Activated CD4-positive, alpha-beta T cell treated with anti-CD3 and anti-CD28 coated beads, Interleukin-2, amount 10 ng/mL, durations not matched to agents 24 days and 14 days (primary cell): ENCODE measurements around the gene DCHS2. TPM values are rescaled to one million over a fixed set of nuclear protein-coding genes. Genes with fewer than 3 reads are reported as not detected.

ENCODE experiments used
- DNase-seq: peaks from one replicate; pipeline ENCODE4 v3.0.0; 2022
- H3K27ac Mint-ChIP-seq: one replicate; pipeline ENCODE4 v1.8.0; 2022; ENCODE audit warnings: mild to moderate bottlenecking, mixed read lengths
- H3K27me3 Mint-ChIP-seq: one replicate; pipeline ENCODE4 v1.8.0; 2022; ENCODE audit warnings: mixed read lengths
- H3K36me3 Mint-ChIP-seq: one replicate; pipeline ENCODE4 v1.8.0; 2022; ENCODE audit warnings: low read depth, mild to moderate bottlenecking, mixed read lengths
- H3K4me1 Mint-ChIP-seq: one replicate; pipeline ENCODE4 v1.8.0; 2021; ENCODE audit warnings: mixed read lengths
- H3K4me3 Mint-ChIP-seq: one replicate; pipeline ENCODE4 v1.8.0; 2022; ENCODE audit warnings: mild to moderate bottlenecking, moderate library complexity, mixed read lengths
- H3K9me3 Mint-ChIP-seq: one replicate; pipeline ENCODE4 v1.8.0; 2021; ENCODE audit warnings: mixed read lengths
- intact Hi-C: fragments of 100-400 bp; cut with micrococcal nuclease; formaldehyde crosslinking; loops from one replicate; pipeline ENCODE4 v1.15.1; 2023
- total RNA-seq: library from RNA; stranded (reverse); gene quantifications from 2 replicates; pipeline ENCODE4 v1.2.3, GENCODE V29; 2022

The DCHS2 gene
- total RNA-seq, 1 donor from 2014 or later = not detected

DNA sequence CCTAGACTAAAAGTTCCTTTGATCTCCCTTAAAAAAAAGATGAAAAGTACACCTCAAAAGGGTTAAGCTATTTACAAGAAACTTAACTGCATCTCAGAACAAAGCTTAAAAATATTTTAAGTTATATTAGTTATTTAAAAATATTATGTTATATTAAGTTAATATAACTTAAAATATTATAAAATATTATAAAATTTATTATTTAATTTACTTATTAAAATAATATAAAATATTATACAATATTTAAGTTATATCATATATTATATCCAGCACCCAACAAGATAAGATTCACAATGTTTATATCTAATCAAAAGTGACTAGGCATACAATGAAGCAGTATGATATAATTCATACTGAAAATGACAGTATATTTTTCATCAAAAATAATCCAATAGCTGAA, 296.9 kb downstream of the DCHS2 start:
- intact Hi-C loops = no loop called here
- H3K27ac Mint-ChIP-seq = no peak overlapping the region
- H3K4me3 Mint-ChIP-seq = no peak overlapping the region
- H3K36me3 Mint-ChIP-seq = no peaks in the 10 kb centered on the region
- no peaks in the 10 kb centered on the region for H3K27me3 Mint-ChIP-seq
- H3K9me3 Mint-ChIP-seq = peaks cover 4% of the 10 kb centered on the region
- no peaks in the 10 kb centered on the region for H3K4me1 Mint-ChIP-seq
- no peak for DNase-seq

DNA sequence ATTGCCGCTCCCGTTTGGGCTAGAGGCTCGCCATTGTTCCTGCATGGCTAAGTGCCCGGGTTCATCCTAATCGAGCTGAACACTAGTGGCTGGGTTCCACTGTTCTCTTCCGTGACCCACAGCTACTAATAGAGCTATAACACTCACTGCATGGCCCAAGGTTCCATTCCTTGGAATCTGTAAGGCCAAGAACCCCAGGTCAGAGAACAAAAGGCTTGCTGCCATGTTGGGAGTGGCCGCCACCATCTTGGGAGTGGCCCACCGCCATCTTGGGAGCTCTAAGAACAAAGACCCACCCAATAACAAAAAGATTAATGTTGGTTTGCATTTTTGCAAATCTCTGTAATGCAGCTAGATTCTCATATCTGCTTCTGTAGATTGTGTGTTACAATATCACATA, 299.0 kb downstream of the DCHS2 start:
- no peak for DNase-seq
- H3K9me3 Mint-ChIP-seq = peaks cover 4% of the 10 kb centered on the region
- no peaks in the 10 kb centered on the region for H3K4me1 Mint-ChIP-seq
- no peaks in the 10 kb centered on the region for H3K36me3 Mint-ChIP-seq
- no peak overlapping the region for H3K4me3 Mint-ChIP-seq
- intact Hi-C loops = no loop called here
- H3K27ac Mint-ChIP-seq = no peak overlapping the region
- no peaks in the 10 kb centered on the region for H3K27me3 Mint-ChIP-seq

DNA sequence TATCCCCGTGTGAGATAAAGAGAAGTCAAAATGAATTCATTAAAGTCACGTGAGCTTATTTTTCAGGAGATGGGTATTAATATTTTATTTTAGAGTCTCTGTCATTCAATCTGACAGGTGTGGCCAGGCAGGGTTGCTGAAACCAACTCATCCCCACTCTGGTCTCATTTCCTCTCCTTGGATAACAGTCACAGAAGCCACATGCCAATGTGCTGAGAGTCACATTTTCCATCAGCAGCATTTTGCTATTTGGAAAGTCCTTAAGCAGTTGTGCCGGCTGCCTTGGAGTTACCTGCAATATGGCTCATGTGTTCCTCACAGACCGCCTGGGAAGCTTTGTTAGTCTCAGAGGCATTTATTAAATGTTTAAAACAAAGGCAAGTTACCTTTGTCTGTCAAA, 302.3 kb downstream of the DCHS2 start:
- Mint-ChIP-seq H3K27ac (no peak overlapping the region), H3K36me3 (no peaks in the 10 kb centered on the region), H3K4me1 (no peaks in the 10 kb centered on the region), H3K9me3 (peaks cover 4% of the 10 kb centered on the region), H3K27me3 (no peaks in the 10 kb centered on the region), H3K4me3 (no peak overlapping the region)
- intact Hi-C loops = no loop called here
- no peak for DNase-seq

DNA sequence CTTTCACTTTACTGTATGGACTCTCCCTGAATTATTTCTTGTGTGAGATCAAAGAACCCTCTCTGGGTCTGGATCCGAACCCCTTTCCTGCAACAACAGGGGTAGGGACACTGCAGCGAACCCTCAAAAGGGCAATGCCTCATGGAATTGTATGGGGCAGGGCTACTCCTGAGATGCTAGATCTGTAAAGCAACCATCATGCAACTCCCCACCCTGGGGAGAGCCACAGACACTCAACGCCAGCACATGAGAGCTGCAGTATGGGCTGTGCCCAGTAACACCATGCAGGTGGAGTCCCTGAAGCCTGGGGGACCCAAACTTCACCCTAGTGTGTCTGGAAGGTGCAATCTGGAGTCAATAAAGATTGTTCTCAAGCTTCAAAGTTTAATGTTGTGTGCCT, 304.7 kb downstream of the DCHS2 start:
- no peaks in the 10 kb centered on the region for H3K36me3 Mint-ChIP-seq
- intact Hi-C loops = no loop called here
- H3K4me3 Mint-ChIP-seq = no peak overlapping the region
- no peaks in the 10 kb centered on the region for H3K4me1 Mint-ChIP-seq
- DNase-seq = no peak
- no peaks in the 10 kb centered on the region for H3K9me3 Mint-ChIP-seq
- H3K27ac Mint-ChIP-seq = no peak overlapping the region
- no peaks in the 10 kb centered on the region for H3K27me3 Mint-ChIP-seq

DNA sequence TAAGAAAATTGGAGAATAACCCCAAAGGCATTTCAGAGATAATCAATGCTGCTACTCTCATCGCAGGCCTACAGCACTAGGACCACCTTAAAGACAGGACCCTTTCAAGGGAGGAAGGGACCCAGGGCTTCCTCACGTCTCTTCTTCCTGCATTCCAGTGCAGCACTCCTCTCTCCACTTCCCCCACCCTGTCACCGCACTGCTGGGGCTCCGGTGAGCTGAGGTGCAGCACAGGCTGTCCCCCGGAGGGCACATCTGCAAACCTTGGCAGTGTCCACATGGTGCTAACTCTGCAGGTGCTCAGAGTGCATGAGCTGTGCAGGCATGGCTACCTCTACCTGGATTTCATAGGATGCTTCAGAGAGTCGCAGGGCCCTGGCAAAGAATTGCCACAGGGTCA, 305.6 kb downstream of the DCHS2 start:
- Mint-ChIP-seq H3K4me3 (no peak overlapping the region), H3K4me1 (no peaks in the 10 kb centered on the region), H3K9me3 (no peaks in the 10 kb centered on the region), H3K27me3 (no peaks in the 10 kb centered on the region), H3K36me3 (no peaks in the 10 kb centered on the region), H3K27ac (no peak overlapping the region)
- intact Hi-C loops = no loop called here
- no peak for DNase-seq

DNA sequence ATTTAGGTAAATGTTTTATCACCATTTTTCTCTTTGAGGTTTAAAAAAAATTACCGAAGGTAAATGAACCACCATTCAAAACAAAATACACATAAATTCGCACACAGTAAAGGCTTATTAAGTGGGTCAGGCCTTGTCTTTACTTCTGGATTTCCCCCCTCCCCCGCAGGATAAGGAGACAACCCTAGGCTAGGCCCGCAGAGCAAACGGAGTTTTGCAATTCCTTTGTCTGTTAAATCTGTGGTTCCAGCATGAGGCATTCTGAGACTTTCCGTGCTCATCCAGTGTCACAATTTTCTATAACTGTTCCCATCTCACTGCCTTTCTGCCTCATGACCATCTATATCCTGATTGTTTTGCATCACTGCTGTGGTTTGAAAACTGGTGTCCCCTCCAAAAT, 307.4 kb downstream of the DCHS2 start:
- H3K27me3 Mint-ChIP-seq = no peaks in the 10 kb centered on the region
- no peaks in the 10 kb centered on the region for H3K36me3 Mint-ChIP-seq
- intact Hi-C loops = no loop called here
- no peaks in the 10 kb centered on the region for H3K4me1 Mint-ChIP-seq
- DNase-seq = no peak
- no peaks in the 10 kb centered on the region for H3K9me3 Mint-ChIP-seq
- H3K4me3 Mint-ChIP-seq = no peak overlapping the region
- H3K27ac Mint-ChIP-seq = no peak overlapping the region

DNA sequence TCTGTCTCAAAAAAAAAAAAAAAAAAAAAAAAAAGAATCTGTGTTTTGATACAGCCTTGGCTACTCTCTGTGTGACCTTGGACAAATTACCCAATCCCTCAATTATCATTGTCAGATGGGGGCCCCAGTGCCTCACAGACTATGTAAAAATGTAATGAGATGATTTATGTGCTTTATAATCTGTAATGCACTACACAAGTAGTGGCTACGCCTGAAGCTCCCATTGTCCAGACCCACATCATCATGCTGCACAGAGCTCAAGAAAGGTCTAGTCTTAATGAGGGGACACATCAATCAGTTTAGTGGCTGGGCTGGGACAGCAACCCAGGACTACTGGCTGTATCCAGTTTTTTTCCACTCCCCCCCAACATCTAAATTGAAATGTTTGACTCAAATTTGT, 308.3 kb downstream of the DCHS2 start:
- Mint-ChIP-seq H3K27ac (no peak overlapping the region), H3K9me3 (no peaks in the 10 kb centered on the region), H3K4me3 (no peak overlapping the region), H3K4me1 (no peaks in the 10 kb centered on the region), H3K36me3 (no peaks in the 10 kb centered on the region), H3K27me3 (no peaks in the 10 kb centered on the region)
- intact Hi-C loops = no loop called here
- no peak for DNase-seq

Other genes with a start within 250 kb of the DCHS2 start
- 81.1 and 92.3 TPM in 2 replicates for gene PLRG1, start 58.6 kb upstream of the DCHS2 start, total RNA-seq
- not detected in 2 replicates for gene FGB, start 71.2 kb upstream of the DCHS2 start, total RNA-seq
- not detected in 2 replicates for gene FGA, start 98.9 kb upstream of the DCHS2 start, total RNA-seq
- not detected in 2 replicates for gene FGG, start 120.9 kb upstream of the DCHS2 start, total RNA-seq